BJ (cell line): ENCODE results near the gene POLR1H. TPM values are rescaled to one million over a fixed set of nuclear protein-coding genes. Genes with fewer than 3 reads are reported as not detected.
A peak's percentile ranks its signal among the peaks of the same experiment; 100 is the strongest.

ENCODE experiments used
- CTCF ChIA-PET: fragments of 350-600 bp; formaldehyde crosslinking; extraction: SDS; loops from one replicate; lab custom pipeline; 2021; ENCODE audit warnings: antibody characterized with exemption, inconsistent platforms; lab: Yijun Ruan, JAX
- POLR2A ChIA-PET: fragments of 300-600 bp; sonication (Branson Sonifier 250); formaldehyde crosslinking; extraction: SDS; loops from one replicate; lab custom pipeline; 2021; ENCODE audit warnings: antibody characterized with exemption; lab: Charles Lee
- DNase-seq: peaks from one replicate; pipeline ENCODE4 v3.0.0-alpha.2; 2011; ENCODE audit warnings: low read depth
- H3K27me3 ChIP-seq: 2 replicates; pipeline ENCODE4 v1.6.0; 2011; ENCODE audit warnings: low read length; ENCODE audit not compliant: control insufficient read depth, insufficient read depth
- H3K36me3 ChIP-seq: 2 replicates; pipeline ENCODE4 v1.5.1; 2011; ENCODE audit warnings: low read length; ENCODE audit not compliant: control insufficient read depth, insufficient read depth
- H3K4me3 ChIP-seq: 2 replicates; pipeline ENCODE4 v1.5.1; 2011; ENCODE audit warnings: low read depth, mild to moderate bottlenecking, control low read depth, low read length
- CTCF ChIP-seq: IDR thresholded peaks from 2 replicates; pipeline ENCODE4 v1.5.1; 2011; ENCODE audit warnings: low read depth, mild to moderate bottlenecking, control low read depth, inconsistent platforms, low read length, moderate library complexity; ENCODE audit not compliant: insufficient read depth
- polyA plus RNA-seq: library from polyadenylated mRNA; depleted of rRNA; stranded (reverse); fragments of >200 nt; gene quantifications from 2 replicates; pipeline ENCODE4 v1.2.3, GENCODE V29; 2011

The POLR1H gene
- polyA plus RNA-seq, 1 experiment = 28.6 TPM

- no peak for DNase-seq
- POLR2A ChIA-PET = no interaction called here
- no peak overlapping the region for H3K4me3 ChIP-seq
- no peaks in the 10 kb centered on the region for H3K36me3 ChIP-seq
- H3K27me3 ChIP-seq = peaks cover 2% of the 10 kb centered on the region; the same call in 1 of the 2 replicates
- TF ChIP-seq CTCF = no peak
- CTCF ChIA-PET = interaction anchor here (0.8 to 1.3 kb wide), 4 partner anchors 14 to 44 kb away, joined by 3 to 5 read pairs (median 4); no protein-coding TSS in a partner anchor
Measured at GRCh38 chr6:30087876-30088275, 26.8 kb downstream of the POLR1H start.

- Histone ChIP-seq H3K36me3 (no peaks in the 10 kb centered on the region), H3K4me3 (no peak overlapping the region), H3K27me3 (peaks cover 9% of the 10 kb centered on the region)
- CTCF ChIA-PET = interaction anchor here (0.7 to 3.6 kb wide), 2 partner anchors 11 kb away, joined by 3 to 21 read pairs; no protein-coding TSS in a partner anchor
- DNase-seq = peak; percentile 39
- POLR2A ChIA-PET = no interaction called here
- no peak for TF ChIP-seq CTCF
Measured at GRCh38 chr6:30091577-30092381, 30.7 kb downstream of the POLR1H start.

- no peak for TF ChIP-seq CTCF
Measured at GRCh38 chr6:30092852-30093543, 31.9 kb downstream of the POLR1H start.

GRCh38 chr6:30093951-30094661 is 33.0 kb downstream of the POLR1H start:
- peaks cover 15% of the 10 kb centered on the region for H3K27me3 ChIP-seq
- H3K36me3 ChIP-seq = no peaks in the 10 kb centered on the region
- ChIA-PET CTCF (interaction anchor here (0.7 to 3.6 kb wide), 3 partner anchors 9 to 434 kb away, joined by 3 to 21 read pairs (median 3); no protein-coding TSS in a partner anchor), POLR2A (no interaction called here)
- DNase-seq = no peak
- no peak for TF ChIP-seq CTCF
- H3K4me3 ChIP-seq = no peak overlapping the region

More at GRCh38 chr6:30092852-30093543, 31.9 kb downstream of the POLR1H start:
- Histone ChIP-seq H3K27me3 (peaks cover 10% of the 10 kb centered on the region), H3K36me3 (no peaks in the 10 kb centered on the region), H3K4me3 (no peak overlapping the region)
- CTCF ChIA-PET = interaction anchor here (0.9 to 3.6 kb wide), 2 partner anchors 10 to 20 kb away, joined by 3 to 21 read pairs; no protein-coding TSS in a partner anchor
- no peak for DNase-seq
- POLR2A ChIA-PET = no interaction called here
